Left ventricle myocardium superior (tissue), 1 donor: Measurements from ENCODE around the gene CCDC188. TPM values are rescaled to one million over a fixed set of nuclear protein-coding genes. Genes with fewer than 3 reads are reported as not detected.

ENCODE experiments used
- ATAC-seq: fragments of 200-7000 bp; cut with Tn5 transposase; one replicate; pipeline ENCODE4 v1.9.1; 2020; ENCODE audit warnings: mild to moderate bottlenecking, moderate library complexity
- DNase-seq: peaks from one replicate; pipeline ENCODE4 v3.0.0-alpha.2; 2020
- intact Hi-C: fragments of 100-400 bp; cut with micrococcal nuclease; formaldehyde crosslinking; loops from one replicate; pipeline ENCODE4 v1.11.0; 2022
- microRNA-seq: library from miRNA; unstranded; fragments of <30 nt; microRNA quantifications from one replicate; pipeline ENCODE4 v1.2.0, GENCODE V29; 2020; ENCODE audit warnings: borderline number of aligned reads
- total RNA-seq: library from RNA; stranded (reverse); fragmentation: NEBNext Ultra II Directional; extraction: Animal tissue kit (Norgen Biotek cat#: 25700); gene quantifications from one replicate; pipeline ENCODE4 v1.2.1, GENCODE V29; 2021
- donor health status: DM: no; HTN: yes; CAD: no; lungs with severe emphysema.

The CCDC188 gene
- total RNA-seq, 1 donor from 2014 or later = 0.27 TPM

DNA sequence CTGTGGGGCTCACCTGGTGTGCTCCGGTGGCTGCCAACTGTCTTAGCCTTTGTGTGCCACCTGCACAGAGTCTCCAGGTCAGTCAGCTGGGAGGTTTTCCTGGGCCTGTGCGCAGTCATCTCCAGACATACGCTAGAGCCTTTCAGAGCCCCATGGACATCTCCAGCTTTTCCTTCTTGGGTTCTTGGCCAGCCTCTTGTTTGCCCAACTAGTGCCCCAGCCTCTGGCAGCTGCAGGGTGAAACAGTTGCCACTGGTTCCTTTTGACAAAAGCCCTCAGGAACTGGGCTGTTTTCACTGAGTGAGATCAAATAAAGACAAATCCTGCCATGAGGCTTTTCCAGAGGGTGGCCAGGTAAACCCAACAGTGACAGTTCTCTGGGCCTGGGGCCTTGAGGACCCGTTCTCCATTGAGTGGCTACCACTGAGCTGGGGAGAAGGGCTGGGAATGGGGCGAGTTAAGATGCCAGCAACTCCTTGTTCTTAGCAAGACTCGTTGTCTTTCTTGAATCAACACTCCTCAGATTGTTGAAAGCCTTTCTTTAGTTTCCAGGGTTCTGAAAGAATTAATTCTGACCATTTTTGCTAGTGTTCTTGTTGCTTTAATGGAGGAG is 51.6 kb downstream of the CCDC188 start:
- intact Hi-C loops = no loop called here
- DNase-seq (peak; percentile 7), ATAC-seq (no peak)

Small RNA genes within 50 kb of the gene (microRNA-seq; reads per million reads assigned to microRNA genes)
- gene MIR6816 = not detected

Other genes starting within 250 kb of the CCDC188 start
- gene COMT, start 209.3 kb downstream of the CCDC188 start, total RNA-seq = 83.4 TPM
- 42.4 TPM for gene TXNRD2, start 209.2 kb downstream of the CCDC188 start, total RNA-seq
- 26.8 TPM for gene ARVCF, start 134.2 kb downstream of the CCDC188 start, total RNA-seq
- gene TANGO2, start 129.9 kb downstream of the CCDC188 start, total RNA-seq = 71.5 TPM
- 17.7 TPM for gene DGCR8, start 70.8 kb downstream of the CCDC188 start, total RNA-seq
- gene RANBP1, start 35.0 kb downstream of the CCDC188 start, total RNA-seq = 36.6 TPM
- 28.5 TPM for gene TRMT2A, start 33.8 kb downstream of the CCDC188 start, total RNA-seq
- 51.6 TPM for gene ZDHHC8, start 19.3 kb downstream of the CCDC188 start, total RNA-seq
- gene RTN4R, start 117.3 kb upstream of the CCDC188 start, total RNA-seq = 1.2 TPM
- gene DGCR6L, start 169.0 kb upstream of the CCDC188 start, total RNA-seq = 46.8 TPM
- gene ZNF74, start 243.1 kb upstream of the CCDC188 start, total RNA-seq = 4.9 TPM